Measurements from ENCODE around the gene TTC27.
"Not testable (repeated sequence)": the region's sequence is repeated elsewhere in the genome, so short reads cannot be mapped to it uniquely, and the experiment has no call there.

TTC27 gene

DNA sequence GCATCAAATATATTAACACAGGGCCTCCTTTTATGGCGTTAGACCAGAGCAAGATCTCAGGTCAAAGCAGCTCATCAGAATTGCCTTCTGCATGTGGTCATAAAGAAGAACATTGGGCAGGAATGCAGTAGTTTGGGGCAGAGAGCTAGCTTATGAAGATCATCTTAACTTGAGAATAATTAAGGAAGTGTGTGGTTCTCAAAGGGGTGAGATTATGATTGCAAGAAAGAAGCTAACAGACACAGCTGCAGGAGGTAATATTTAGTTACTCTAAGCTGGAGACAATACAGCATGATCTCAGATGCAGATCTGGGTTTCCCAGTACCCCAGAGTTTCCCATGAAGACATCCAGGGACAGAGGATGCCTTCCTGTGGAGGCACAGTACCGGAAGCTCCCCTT is 91.6 kb downstream of the TTC27 start:
- no peak for DNase-seq (ENCODE audit: low read depth in 4 of 4, low spot score in 1 of 4)

DNA sequence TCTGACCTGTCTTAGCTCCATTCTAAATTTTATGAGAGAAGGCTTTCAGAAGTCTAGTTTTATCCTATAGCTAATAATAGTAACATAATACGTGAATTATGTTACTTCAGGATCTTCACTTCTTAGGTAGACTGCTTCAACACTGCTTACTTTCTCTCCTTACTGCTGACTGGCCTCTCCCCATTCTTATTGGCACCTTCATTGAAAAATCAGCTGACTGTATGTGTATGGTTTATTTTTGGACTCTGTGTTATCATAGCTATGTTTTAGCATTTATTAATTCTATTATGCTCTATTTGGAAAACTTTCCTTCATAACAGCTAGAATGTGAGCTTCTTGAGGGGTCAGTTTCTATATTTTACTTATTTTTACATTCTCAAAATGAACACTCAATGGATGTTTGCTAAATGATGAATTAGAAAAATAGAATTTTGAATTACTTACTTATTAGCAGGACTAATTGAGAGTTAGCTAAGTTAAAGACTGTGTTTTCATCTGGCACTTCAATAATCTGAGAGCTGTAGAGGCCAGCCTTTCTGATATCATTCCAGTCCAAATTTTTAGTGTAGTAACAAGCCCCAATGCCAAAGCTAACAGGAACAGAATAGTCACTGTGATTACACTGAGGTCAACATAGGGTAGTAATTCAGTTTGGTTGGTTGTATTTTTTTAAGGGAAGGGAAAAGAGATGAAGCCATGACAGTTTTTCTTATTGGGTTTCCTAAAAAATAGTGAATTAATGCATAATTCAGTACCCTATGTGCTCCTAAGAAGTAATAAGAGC is 92.3 kb downstream of the TTC27 start:
- DNase-seq (ENCODE audit: low read depth in 4 of 4, low spot score in 1 of 4), result no peak

DNA sequence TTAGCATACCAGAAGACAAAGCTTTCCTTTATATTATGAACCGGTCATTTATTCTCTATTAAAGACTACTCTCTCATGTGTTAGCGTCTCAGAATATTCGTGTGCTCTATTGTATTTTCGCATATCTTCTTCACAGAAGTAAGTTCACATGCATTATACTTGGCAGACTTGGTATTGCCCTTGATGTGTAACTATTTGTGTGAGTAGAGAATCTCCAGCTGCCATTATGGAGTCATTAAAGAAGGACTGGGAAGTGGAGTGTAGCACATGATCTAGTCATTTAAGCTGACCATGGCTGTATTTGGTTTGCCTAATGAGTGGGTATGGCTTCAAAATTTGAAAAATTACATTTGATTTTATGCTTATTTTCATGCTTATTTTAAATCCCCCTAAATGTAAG is 92.9 kb downstream of the TTC27 start:
- no peak for DNase-seq (ENCODE audit: low read depth in 4 of 4, low spot score in 1 of 4)

DNA sequence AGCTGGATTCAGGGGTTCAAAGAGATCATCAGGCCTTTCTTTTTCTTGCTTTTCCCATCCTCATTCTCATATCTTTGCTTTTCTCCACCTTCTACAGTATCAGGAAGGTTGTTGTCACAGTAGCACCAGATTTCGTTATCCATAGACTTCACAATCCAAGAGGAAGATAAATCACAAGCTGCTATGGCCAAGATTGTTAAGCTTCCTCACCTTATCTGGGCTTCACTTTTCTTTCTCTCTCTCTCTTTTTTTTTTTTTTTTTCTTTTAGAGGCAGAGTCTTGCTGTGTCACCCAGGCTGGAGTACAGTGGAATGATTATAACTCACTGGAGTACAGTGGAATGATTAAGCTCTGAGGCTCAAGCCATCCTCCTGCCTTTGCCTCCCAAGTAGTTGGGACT is 93.5 kb downstream of the TTC27 start:
- no peak for DNase-seq (ENCODE audit: low read depth in 4 of 4, low spot score in 1 of 4)

DNA sequence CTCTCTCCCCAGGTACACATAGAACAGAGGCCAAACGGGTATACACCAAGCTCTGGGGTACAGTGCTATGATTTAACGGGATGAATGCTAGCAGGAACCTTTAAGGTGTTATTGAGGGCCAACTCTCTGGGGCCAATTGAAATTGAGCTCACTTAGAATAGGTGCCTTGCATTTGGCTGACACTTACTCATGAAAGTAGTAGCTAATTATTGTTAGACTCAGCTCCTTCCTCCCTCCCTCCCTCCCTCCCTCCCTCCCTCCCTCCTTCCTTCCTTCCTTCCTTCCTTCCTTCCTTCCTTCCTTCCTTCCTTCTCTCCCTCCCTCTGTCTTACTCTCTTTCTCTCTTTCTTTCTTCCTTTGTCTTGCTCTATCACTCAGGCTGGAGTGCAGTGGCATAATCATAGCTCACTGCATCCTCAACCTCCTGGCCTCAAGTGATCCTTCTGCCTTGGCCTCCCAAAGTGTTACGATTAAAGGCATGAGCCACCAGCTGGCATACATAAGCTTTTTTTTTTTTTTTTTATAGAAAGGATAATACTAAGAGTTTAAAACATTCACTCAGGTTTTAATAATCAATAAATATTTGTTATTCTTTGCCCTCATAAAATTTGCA is 95.7 kb downstream of the TTC27 start:
- no peak for DNase-seq (ENCODE audit: low read depth in 4 of 4, low spot score in 1 of 4)

DNA sequence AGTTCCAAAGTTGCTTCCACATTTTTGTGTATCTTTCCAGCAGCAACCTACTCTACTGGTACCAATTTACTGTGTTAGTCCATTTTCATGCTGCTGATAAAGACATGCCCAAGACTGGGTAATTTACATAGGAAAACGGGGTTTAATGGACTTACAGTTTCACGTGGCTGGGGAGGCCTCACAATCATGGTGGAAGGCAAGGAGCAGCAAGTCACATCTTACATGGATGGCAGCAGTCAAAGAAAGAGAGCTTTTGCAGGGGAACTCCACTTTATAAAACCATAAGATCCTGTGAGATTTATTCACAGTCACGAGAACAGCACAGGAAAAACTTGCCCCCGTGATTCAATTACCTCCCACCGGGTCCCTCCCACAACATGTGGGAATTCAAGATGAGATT is 98.8 kb downstream of the TTC27 start:
- not testable (repeated sequence) for DNase-seq (ENCODE audit: low read depth in 4 of 4, low spot score in 1 of 4)

DNA sequence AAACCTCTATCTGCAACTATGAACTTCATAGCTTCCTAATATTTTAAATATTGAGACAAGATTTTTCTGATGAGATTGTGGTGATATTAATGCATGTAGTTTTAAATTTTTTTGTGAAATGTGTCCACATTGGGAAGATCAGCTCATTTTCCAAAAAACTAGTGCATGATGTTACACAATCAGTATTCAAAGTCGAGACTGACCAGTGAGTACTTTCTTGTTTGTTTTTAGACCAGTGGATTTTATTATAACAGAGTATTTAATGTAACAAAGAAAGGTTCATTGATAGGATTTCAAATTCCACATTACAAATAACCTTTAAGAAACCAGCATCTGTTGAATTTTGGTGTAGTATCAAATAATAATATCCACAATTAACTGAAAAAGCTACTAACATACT is 99.3 kb downstream of the TTC27 start:
- DNase-seq (ENCODE audit: low read depth in 4 of 4, low spot score in 1 of 4), result no peak

DNA sequence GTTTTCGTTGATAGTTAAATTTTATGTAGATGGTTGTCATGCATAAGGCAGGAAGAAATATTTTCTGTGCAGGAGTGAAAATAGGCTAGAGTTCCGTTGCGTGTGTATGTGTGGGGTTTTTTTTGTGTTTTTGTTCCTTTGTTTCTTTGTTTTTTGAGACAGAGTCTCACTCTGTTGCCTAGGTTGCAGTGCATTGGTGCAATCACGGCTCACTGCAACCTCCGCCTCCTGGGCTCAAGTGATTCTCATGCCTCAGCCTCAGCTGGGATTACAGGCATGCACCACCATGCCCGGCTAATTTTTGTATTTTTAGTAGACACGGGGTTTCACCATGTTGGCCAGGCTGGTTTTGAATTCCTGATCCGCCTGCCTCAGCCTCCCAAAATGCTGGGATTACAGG is 103.1 kb downstream of the TTC27 start:
- not testable (repeated sequence) for DNase-seq (ENCODE audit: low read depth in 4 of 4, low spot score in 1 of 4)

DNA sequence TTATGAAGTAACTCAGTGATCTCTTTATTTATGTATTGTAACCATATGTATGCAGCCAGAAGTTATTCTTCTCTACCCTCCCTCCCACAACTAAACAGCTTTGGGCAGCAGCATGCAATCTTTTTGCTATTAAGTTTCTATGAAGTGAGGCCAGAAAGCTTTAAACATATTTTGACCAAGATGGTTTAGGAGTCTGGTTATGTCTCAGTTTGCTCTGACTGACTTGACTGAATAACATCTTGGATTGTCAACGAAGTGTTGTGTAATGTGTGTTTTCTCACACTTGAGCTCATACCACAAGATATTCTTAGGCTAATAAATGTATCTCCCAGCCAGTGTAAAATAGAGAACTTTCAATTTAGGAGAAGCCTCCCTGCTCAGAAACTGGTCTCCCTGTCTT is 104.3 kb downstream of the TTC27 start:
- no peak for DNase-seq (ENCODE audit: low read depth in 4 of 4, low spot score in 1 of 4)

DNA sequence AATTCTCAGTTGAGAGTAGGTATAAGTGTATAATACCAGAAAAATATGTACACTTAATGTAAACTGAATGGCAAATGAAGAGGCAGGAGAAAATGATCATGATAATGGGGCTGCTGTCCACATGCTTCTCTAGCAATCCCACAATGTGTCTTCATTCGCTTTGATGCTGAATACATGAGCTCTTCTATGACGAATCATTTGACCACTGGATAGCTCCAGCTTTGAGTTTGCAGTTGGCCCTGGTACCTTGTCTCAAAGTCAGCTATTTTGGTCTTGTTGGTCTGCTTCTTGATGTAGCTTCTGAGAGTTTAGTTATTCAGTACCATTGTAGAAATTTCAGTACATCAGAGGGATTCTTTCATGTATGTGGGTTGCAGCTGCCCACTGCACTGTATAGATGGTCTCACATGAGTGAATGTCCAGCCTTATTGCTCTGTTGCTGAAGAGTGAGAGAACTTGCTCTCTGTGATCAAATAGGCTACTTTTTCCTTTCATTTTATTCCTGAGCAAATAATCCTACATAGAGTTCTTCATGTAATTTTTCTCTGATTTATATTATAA is 105.1 kb downstream of the TTC27 start:
- no peak for DNase-seq (ENCODE audit: low read depth in 4 of 4, low spot score in 1 of 4)

DNA sequence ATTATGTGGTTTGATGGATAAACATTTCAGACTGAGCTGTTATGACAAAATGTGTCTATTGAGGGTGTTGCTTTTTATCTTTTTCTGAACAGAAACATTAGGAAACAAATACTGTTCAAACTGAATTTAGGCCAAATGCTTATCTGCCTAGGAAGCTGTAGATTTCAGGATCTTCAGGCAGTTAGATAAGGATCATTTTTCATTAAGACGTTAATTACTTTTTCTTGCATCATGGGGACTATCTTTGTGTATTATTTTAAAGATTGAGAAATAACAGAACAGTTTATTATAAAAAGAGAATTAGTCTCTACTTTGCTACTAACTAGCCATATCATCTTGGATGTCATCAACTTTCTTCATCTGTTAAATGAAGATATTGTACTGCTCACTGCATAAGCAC is 107.5 kb downstream of the TTC27 start:
- DNase-seq (ENCODE audit: low read depth in 4 of 4, low spot score in 1 of 4), result no peak

DNA sequence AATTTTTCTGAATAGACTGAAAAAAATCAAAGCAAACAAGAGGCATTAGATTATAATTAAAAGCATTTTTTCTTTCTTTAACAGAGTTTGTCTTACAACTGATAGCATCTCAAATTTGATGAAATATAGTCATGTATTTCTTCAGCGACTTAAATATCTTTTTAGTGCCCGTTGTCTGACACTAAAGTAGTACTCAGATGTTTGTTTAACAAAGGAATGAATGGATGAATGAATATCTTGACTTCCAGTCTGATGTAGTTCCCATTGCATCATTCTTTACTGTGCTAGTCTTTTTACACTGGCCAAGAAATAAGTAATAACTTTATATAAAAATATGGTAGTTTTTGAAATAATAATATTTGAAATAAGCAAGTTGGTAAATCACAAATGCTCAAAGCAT is 111.1 kb downstream of the TTC27 start:
- DNase-seq (ENCODE audit: low read depth in 4 of 4, low spot score in 1 of 4), result no peak

DNA sequence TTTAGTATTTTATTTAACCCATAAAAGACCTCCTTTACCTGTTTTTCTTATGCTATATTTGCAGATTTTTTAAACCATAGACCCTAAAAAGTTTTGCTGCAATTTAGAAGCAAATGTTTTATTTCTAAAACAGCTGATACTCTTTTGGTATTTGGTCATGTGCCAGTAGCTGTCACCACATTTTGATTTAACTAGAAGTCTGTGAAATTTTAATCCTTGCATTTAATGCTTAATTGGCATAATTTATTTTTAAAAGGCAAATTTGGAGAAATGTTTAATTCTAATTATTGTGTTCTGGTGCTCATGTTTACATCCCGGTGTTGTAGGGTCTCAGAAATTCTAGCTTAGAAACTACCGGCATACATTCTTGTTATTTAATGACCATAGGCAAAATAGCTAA is 111.8 kb downstream of the TTC27 start:
- DNase-seq (ENCODE audit: low read depth in 4 of 4, low spot score in 1 of 4), result no peak

DNA sequence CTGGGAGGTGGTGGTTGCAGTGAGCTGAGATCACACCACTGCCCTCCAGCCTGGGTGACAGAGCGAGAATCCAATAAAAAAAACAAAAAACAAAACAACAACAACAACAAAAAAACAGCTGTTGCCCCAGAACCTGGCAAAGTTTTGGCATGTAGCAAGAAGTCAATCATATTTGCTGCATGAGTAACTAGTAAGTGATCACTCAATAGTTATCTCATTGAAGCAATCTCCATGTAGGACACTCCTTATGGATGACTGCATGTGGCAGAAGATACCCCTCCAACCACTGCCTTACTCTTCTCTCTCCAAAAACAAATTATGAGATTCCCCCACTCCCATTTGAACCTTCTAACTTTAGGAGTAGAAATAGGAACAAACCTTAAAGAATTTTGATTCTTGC is 113.7 kb downstream of the TTC27 start:
- no peak for DNase-seq (ENCODE audit: low read depth in 4 of 4, low spot score in 1 of 4)

DNA sequence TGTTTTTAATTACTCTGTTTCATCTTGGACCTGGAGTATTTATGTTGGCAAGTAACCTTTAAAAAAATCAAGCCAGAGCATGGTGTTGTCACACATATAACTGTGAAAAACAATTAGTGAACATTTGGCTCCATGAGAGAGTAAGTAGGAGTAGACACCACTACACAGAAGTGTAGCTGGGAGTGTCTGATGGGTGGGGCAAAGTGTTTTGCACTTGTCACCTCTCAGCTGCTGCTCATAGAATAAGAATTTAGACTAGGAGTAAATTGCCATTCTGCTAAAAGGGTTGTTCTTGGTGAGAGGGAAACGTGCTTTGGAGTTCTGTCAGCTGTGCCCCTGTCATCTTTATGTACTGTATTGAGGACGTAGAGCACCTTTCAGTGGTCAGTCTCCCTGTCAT is 114.5 kb downstream of the TTC27 start:
- DNase-seq (ENCODE audit: low read depth in 4 of 4, low spot score in 1 of 4), result no peak

DNA sequence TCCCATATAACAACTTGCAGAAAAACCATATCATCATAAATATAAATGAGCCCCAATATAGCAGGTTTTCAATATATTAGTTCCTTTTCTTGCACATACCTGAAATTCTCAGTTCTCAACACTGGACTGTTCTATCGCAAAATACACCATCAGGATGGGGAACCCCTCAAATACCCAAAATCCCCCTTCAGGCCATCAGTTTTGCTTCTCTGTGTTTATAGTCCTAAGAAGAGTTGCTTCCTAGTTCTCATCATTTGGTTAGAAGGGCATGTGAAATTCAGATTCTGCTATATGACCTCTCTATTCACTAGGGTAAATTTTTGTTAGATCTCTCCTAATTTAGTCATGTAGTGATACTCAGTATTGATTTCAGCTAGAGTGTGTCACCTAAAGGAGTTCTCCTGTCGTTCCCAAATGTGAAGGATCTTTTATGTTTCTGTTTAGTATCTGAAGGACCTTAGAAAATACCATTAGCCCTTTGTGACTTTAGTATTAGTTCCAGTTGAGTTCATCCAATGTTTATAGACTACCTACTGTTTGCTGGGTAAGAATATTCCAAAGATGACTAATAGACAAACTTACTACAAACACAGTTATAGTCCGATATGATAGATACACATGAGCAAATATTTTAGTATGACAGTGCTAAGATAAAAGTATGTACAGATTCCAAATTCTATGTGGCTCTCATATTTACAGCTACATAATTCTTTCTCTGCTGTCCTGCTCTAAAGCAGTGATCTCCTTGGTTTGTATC is 115.8 kb downstream of the TTC27 start:
- no peak for DNase-seq (ENCODE audit: low read depth in 4 of 4, low spot score in 1 of 4)

DNA sequence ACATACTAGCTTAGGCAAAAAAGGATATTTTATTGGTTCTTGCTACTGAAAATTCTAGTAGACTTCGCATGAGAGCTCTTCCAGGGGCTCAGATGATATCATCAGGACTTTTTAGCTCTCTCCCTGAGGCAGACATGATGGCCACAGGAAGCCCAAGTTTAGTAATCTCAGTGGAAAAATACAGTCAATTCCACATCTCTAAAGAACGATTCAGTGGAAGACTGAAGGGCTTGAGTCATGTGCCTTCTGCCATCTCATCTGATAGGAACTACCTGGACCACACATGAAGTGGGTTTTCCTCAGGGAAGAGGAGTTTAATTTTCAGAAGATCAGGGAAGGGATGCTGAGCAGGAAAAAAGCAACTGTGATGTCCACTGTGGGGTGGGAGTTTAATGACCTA is 117.3 kb downstream of the TTC27 start:
- no peak for DNase-seq (ENCODE audit: low read depth in 4 of 4, low spot score in 1 of 4)

DNA sequence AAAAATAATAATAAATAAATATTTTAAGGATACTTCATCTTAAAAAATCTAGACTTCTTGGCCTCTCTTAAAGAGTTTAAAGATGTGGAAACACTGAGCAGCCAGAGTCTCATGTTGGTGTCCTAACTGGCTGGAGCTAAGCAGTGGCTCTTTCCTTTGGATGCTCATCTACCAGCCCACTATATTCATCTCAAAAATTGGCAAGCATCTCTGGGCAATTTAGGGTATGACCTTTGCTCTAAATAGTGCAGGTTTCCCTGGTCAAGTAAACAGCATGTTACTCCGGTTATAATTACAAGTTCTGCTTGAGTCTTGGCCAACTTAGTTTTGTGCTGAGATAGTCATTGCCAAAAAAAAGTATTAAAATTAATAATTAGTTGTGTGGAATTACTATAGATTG is 117.8 kb downstream of the TTC27 start:
- no peak for DNase-seq (ENCODE audit: low read depth in 4 of 4, low spot score in 1 of 4)

DNA sequence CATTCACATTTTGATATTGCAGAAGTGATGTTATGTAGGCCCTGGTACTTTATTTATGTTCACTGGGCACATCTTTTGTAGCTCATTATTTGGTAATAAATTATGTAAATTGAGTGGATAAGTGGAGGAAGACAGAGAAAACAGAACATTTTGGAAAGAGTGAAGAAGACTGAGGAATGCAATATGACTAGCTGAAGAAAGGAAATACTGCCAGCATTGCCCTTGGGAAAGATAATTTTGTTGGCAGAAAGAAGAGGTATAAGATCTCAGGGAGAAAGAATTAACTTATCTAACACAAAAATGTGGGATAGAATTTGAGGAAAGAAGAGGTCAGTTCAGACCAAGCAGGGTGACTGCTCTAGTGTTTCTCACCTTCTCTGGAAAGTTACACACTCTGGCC is 118.8 kb downstream of the TTC27 start:
- no peak for DNase-seq (ENCODE audit: low read depth in 4 of 4, low spot score in 1 of 4)

DNA sequence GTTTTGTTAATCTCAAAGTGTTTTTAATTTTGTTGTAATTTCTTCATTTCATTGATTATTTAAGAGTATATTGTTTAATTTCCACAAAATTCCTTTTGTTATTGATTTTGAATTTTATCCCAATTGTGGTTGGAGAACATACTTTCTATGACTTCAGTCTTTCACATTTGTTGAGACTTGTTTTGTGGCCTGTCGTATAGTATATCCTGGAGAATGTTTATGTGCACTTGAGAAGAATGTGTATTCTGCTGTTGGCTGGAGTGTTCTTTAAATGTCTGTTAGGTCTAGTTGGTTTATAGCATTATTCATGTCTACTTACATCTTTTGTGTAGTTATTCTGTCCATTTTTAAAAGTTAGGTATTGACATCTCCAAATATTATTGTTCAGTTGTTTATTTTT is 120.3 kb downstream of the TTC27 start:
- no peak for DNase-seq (ENCODE audit: low read depth in 4 of 4, low spot score in 1 of 4)

DNA sequence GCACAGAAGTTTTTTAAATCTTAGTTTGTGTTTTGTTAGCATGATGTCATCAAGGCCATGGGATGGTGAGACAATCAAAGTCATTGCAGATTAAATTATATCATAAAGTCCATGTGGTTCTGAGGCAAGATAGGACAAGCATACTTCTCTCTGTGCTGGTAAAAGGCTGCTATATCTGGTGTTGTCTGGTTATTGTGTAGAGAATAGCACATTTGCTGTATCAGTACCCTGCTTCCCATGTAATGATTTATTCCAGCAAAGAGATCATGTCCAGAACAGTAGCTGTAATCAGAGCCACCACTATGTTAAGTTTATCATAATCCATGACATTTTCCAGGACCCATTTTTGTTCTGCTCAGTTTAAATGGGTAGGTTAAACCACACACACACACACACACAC is 123.0 kb downstream of the TTC27 start:
- DNase-seq (ENCODE audit: low read depth in 4 of 4, low spot score in 1 of 4), result no peak

DNA sequence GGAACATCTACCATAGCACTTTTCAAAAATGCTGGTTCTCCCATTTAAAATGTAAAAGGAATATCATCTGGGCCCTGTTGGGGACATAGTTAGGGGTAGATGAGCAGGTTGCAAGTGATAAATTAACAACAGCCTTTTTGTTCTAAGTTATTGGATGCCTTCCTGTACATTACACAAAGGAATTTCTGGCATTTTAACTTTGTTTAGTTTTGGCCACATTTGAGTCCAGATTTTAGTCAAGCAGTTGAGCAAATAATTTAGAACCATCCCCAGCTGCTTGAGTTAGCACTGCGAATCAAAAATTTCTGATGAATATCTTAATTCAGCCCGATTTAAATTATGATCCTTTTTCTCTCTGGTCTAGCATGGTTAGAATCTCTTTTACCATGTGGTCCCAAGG is 124.4 kb downstream of the TTC27 start:
- no peak for DNase-seq (ENCODE audit: low read depth in 4 of 4, low spot score in 1 of 4)

Measured in stimulated activated CD4-positive, alpha-beta T cell treated with anti-CD3 and anti-CD28 coated beads, Interleukin-1b, Interleukin-23, amount 100 ng/mL, for 24 hours (primary cell).